Hepatocyte (in vitro differentiated cells): ENCODE measurements around the gene PIGC.

Experiments used
- EZH2 ChIP-seq: fragments of 200-600 bp; sonication (generic); IDR thresholded peaks from 2 replicates; pipeline ENCODE4 v1.6.1; 2016; ENCODE audit warnings: antibody characterized with exemption, mild to moderate bottlenecking, borderline replicate concordance
- EZH2phosphoT487 ChIP-seq: fragments of 200-600 bp; sonication (generic); IDR thresholded peaks from one replicate; pipeline ENCODE4 v1.6.1; 2018; ENCODE audit warnings: antibody characterized with exemption, mild to moderate bottlenecking, low read depth, moderate library complexity; ENCODE audit not compliant: unreplicated experiment, severe bottlenecking
- TF ChIP-seq, protein P1 (sequence below): fragments of 200-600 bp; sonication (generic); IDR thresholded peaks from 2 replicates; pipeline ENCODE4 v1.5.1; 2016; ENCODE audit warnings: antibody characterized with exemption, mild to moderate bottlenecking; ENCODE audit not compliant: poor library complexity

DNA sequence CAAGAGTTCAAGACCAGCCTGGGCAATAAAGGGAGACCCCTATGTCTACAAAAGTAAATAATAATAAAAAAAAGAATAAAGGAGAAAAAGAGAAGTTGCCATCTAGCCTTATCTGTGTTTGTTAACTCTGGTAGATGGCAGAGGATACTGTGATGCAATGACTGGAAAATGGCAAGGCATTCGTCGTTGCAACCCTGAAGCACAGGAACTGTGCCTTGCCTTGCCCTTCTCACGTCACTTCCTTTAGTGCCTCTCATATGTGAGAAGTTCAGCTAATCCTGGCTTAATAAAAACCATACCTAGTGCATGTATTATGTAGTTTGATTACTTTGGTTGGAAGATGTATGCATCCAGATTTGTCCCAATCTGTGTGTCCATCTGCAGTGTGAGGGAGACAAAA, 25.8 kb upstream of the PIGC start:
- TF ChIP-seq, protein P1, sequence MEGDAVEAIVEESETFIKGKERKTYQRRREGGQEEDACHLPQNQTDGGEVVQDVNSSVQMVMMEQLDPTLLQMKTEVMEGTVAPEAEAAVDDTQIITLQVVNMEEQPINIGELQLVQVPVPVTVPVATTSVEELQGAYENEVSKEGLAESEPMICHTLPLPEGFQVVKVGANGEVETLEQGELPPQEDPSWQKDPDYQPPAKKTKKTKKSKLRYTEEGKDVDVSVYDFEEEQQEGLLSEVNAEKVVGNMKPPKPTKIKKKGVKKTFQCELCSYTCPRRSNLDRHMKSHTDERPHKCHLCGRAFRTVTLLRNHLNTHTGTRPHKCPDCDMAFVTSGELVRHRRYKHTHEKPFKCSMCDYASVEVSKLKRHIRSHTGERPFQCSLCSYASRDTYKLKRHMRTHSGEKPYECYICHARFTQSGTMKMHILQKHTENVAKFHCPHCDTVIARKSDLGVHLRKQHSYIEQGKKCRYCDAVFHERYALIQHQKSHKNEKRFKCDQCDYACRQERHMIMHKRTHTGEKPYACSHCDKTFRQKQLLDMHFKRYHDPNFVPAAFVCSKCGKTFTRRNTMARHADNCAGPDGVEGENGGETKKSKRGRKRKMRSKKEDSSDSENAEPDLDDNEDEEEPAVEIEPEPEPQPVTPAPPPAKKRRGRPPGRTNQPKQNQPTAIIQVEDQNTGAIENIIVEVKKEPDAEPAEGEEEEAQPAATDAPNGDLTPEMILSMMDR = no peak
- TF ChIP-seq EZH2phosphoT487 (no peak), EZH2 (no peak)
